ENCODE data around the gene NFE2L3. TPM values are rescaled to one million over a fixed set of nuclear protein-coding genes. Genes with fewer than 3 reads are reported as not detected.
"Not testable (repeated sequence)": the region's sequence is repeated elsewhere in the genome, so short reads cannot be mapped to it uniquely, and the experiment has no call there.

NFE2L3 gene
- total and polyA plus RNA-seq, 12 donors = 0.16 to 4.9 (median 0.83) TPM

- 48 to 57% (median 52%) methylated on average over 6 of the region's 6 CpGs for WGBS, 4 donors
- H3K27me3 ChIP-seq = no peaks in the 10 kb centered on the region
- H3K4me3 ChIP-seq = no peak overlapping the region
- no peak overlapping the region for H3K27ac ChIP-seq
- intact Hi-C loops (cut with DNase I) = no loop called here
- no peaks in the 10 kb centered on the region for H3K9me3 ChIP-seq (replicated peaks in 1 of 3)
- peaks cover 0 to 4% of the 10 kb centered on the region in 2 donors for H3K4me1 ChIP-seq (replicated peaks in 1 of 2)
- DNase-seq = peak in 4 of 7 donors; percentile 30 to 76 (median 52)
- no peak for TF ChIP-seq CTCF (IDR thresholded peaks at IDR 0.05)
- TF ChIP-seq POLR2A (IDR thresholded peaks at IDR 0.05) = no peak
- no peaks in the 10 kb centered on the region for H3K36me3 ChIP-seq (replicated peaks in 1 of 2)
These were observed 30.3 kb downstream of the NFE2L3 start for GRCh38 chr7:26182283-26182682.

- peaks cover 0 to 7% of the 10 kb centered on the region in 2 donors for H3K4me1 ChIP-seq (replicated peaks in 1 of 2)
These were observed 30.7 kb downstream of the NFE2L3 start for GRCh38 chr7:26182706-26183105.

GRCh38 chr7:26183545-26184280, 31.7 kb downstream of the NFE2L3 start:
- Histone ChIP-seq H3K27ac (peak overlapping the region in 1 of 5 donors; percentile 2), H3K4me3 (no peak overlapping the region), H3K27me3 (no peaks in the 10 kb centered on the region), H3K36me3 (replicated peaks in 1 of 2) (peaks cover 0 to 11% of the 10 kb centered on the region in 2 donors), H3K4me1 (replicated peaks in 1 of 2) (peaks cover 0 to 13% of the 10 kb centered on the region in 2 donors), H3K9me3 (replicated peaks in 1 of 3) (no peaks in the 10 kb centered on the region)
- no peak for DNase-seq
- intact Hi-C loops (cut with DNase I) = no loop called here
- TF ChIP-seq POLR2A (IDR thresholded peaks at IDR 0.05) = no peak
- no peak for TF ChIP-seq CTCF (IDR thresholded peaks at IDR 0.05)
- 48 to 60% (median 52%) methylated on average over 4 of the region's 4 CpGs for WGBS, 4 donors

More at GRCh38 chr7:26182706-26183105, 30.7 kb downstream of the NFE2L3 start:
- Histone ChIP-seq H3K9me3 (replicated peaks in 1 of 3) (no peaks in the 10 kb centered on the region), H3K36me3 (replicated peaks in 1 of 2) (peaks cover 0 to 2% of the 10 kb centered on the region in 2 donors), H3K4me3 (no peak overlapping the region), H3K27me3 (no peaks in the 10 kb centered on the region), H3K27ac (no peak overlapping the region)
- TF ChIP-seq POLR2A (IDR thresholded peaks at IDR 0.05) (peak in 1 of 2 donors; percentile 22), CTCF (IDR thresholded peaks at IDR 0.05) (no peak)
- DNase-seq = peak in 2 of 7 donors; percentile 41 to 65
- 72 to 78% (median 76%) methylated on average over 7 to 8 of the region's 8 CpGs for WGBS, 4 donors
- intact Hi-C loops (cut with DNase I) = no loop called here

- H3K27ac ChIP-seq; H3K27me3 ChIP-seq; H3K9me3 ChIP-seq (replicated peaks in 1 of 3); intact Hi-C loops (cut with DNase I); H3K4me3 ChIP-seq; DNase-seq: not testable (repeated sequence)
- Histone ChIP-seq H3K36me3 (replicated peaks in 1 of 2) (peaks cover 0 to 18% of the 10 kb centered on the region in 2 donors), H3K4me1 (replicated peaks in 1 of 2) (peaks cover 0 to 13% of the 10 kb centered on the region in 2 donors)
- WGBS, 4 donors = 45 to 56% (median 48%) methylated on average over 4 of the region's 4 CpGs
These were observed 32.5 kb downstream of the NFE2L3 start for GRCh38 chr7:26184281-26185101.
